CD14-positive monocyte (primary cell): ENCODE measurements around the gene CDH12. TPM values are rescaled to one million over a fixed set of nuclear protein-coding genes. Genes with fewer than 3 reads are reported as not detected.
"Not testable (repeated sequence)": the region's sequence is repeated elsewhere in the genome, so short reads cannot be mapped to it uniquely, and the experiment has no call there.

ENCODE experiments used
- DNase-seq, 3 donors: peaks; one replicate each; pipeline ENCODE4 v3.0.0-alpha.2; 2011 to 2022
- H2AFZ ChIP-seq: 2 replicates; pipeline ENCODE4 v1.6.0; 2012; ENCODE audit warnings: mild to moderate bottlenecking, low read depth, low read length, inconsistent platforms; ENCODE audit not compliant: insufficient read depth, poor library complexity, severe bottlenecking
- H3K27ac ChIP-seq, 2 donors: 1 replicate in 1 of 2; 2 replicates in 1 of 2; pipeline ENCODE4 v1.5.1; 2012 to 2013; ENCODE audit warnings: low read length in 2 of 2, control low read depth in 1 of 2, inconsistent platforms in 1 of 2, low read depth in 1 of 2, mild to moderate bottlenecking in 1 of 2
- H3K27me3 ChIP-seq, 2 donors: one replicate each; pipeline versions ENCODE4 v1.6.0 to v1.6.1; 2011 to 2013; ENCODE audit warnings: low read length in 2 of 2; ENCODE audit not compliant: control insufficient read depth in 2 of 2, insufficient read depth in 2 of 2
- H3K36me3 ChIP-seq, 2 donors: replicated peaks in 1 of 2; 1 replicate in 1 of 2; 2 replicates in 1 of 2; pipeline versions ENCODE4 v1.5.1 to v1.6.1; 2012 to 2013; ENCODE audit warnings: low read length in 2 of 2, control low read depth in 1 of 2, inconsistent platforms in 1 of 2, mild to moderate bottlenecking in 1 of 2; ENCODE audit not compliant: insufficient read depth in 2 of 2, control insufficient read depth in 1 of 2
- H3K4me1 ChIP-seq, 2 donors: 1 replicate in 1 of 2; 2 replicates in 1 of 2; pipeline versions ENCODE4 v1.5.1 to v1.6.1; 2012 to 2013; ENCODE audit warnings: low read length in 2 of 2, control low read depth in 1 of 2, inconsistent platforms in 1 of 2, mild to moderate bottlenecking in 1 of 2, moderate library complexity in 1 of 2; ENCODE audit not compliant: insufficient read depth in 2 of 2, control insufficient read depth in 1 of 2
- H3K4me2 ChIP-seq: replicated peaks from 2 replicates; pipeline ENCODE3; 2012; ENCODE audit warnings: low read length, moderate library complexity, mild to moderate bottlenecking; ENCODE audit not compliant: poor library complexity, severe bottlenecking; ENCODE audit errors: extremely low read depth
- H3K4me3 ChIP-seq, 3 experiments: fragments of 200-600 bp in 1 of 3; sonication (generic) in 1 of 3; replicated peaks in 1 of 3; 1 replicate in 2 of 3; 2 replicates in 1 of 3; pipeline ENCODE4 v1.5.1; 2011 to 2013; ENCODE audit warnings: low read length in 3 of 3, mild to moderate bottlenecking in 3 of 3, control low read depth in 2 of 3, low read depth in 2 of 3, inconsistent platforms in 1 of 3, moderate library complexity in 1 of 3
- H3K79me2 ChIP-seq: 2 replicates; pipeline ENCODE4 v1.6.0; 2012; ENCODE audit warnings: mild to moderate bottlenecking, control low read depth, inconsistent platforms, low read length, moderate library complexity; ENCODE audit not compliant: insufficient read depth
- H3K9ac ChIP-seq: 2 replicates; pipeline ENCODE4 v1.6.0; 2017; ENCODE audit warnings: low read length, mild to moderate bottlenecking; ENCODE audit not compliant: insufficient read depth, poor library complexity, severe bottlenecking
- H3K9me3 ChIP-seq, 2 donors: replicated peaks in 1 of 2; 1 replicate in 1 of 2; 2 replicates in 1 of 2; pipeline versions ENCODE4 v1.5.1 to v1.6.1; 2012 to 2013; ENCODE audit warnings: low read length in 2 of 2, control low read depth in 1 of 2; ENCODE audit not compliant: control insufficient read depth in 1 of 2, insufficient read depth in 1 of 2
- H4K20me1 ChIP-seq: 2 replicates; pipeline ENCODE4 v1.6.0; 2012; ENCODE audit warnings: mild to moderate bottlenecking, low read length, control low read depth, moderate library complexity; ENCODE audit not compliant: insufficient read depth
- H3K27ac Mint-ChIP-seq, 7 donors: one replicate each; pipeline ENCODE4 v1.8.0; 2020; ENCODE audit warnings: mild to moderate bottlenecking in 7 of 7, mixed read lengths in 7 of 7, moderate library complexity in 6 of 7, inconsistent platforms in 2 of 7
- H3K27me3 Mint-ChIP-seq, 3 donors: one replicate each; pipeline ENCODE4 v1.8.0; 2021 to 2022; ENCODE audit warnings: low read depth in 3 of 3, mild to moderate bottlenecking in 3 of 3, mixed read lengths in 3 of 3, moderate library complexity in 3 of 3, inconsistent platforms in 1 of 3
- H3K36me3 Mint-ChIP-seq, 2 donors: one replicate each; pipeline ENCODE4 v1.8.0; 2020; ENCODE audit warnings: mixed read lengths in 2 of 2, inconsistent platforms in 1 of 2, mild to moderate bottlenecking in 1 of 2
- H3K4me1 Mint-ChIP-seq: one replicate; pipeline ENCODE4 v1.8.0; 2020; ENCODE audit warnings: mild to moderate bottlenecking, mixed read lengths
- H3K4me3 Mint-ChIP-seq, 2 donors: one replicate each; pipeline ENCODE4 v1.8.0; 2020; ENCODE audit warnings: mild to moderate bottlenecking in 2 of 2, mixed read lengths in 2 of 2, moderate library complexity in 1 of 2
- H3K9me3 Mint-ChIP-seq, 7 donors: one replicate each; pipeline ENCODE4 v1.8.0; 2020 to 2022; ENCODE audit warnings: mixed read lengths in 7 of 7, mild to moderate bottlenecking in 6 of 7, moderate library complexity in 6 of 7, inconsistent platforms in 2 of 7
- WGBS: methylation state at CpG from one replicate; pipeline ENCODE4 v1.1.5; 2013; ENCODE audit warnings: missing lambda C conversion rate; ENCODE audit not compliant: insufficient coverage; 5-methylcytosine and 5-hydroxymethylcytosine counted together
- intact Hi-C, 2 donors: fragments of 100-400 bp; cut with micrococcal nuclease; formaldehyde crosslinking; loops; one replicate each; pipeline versions ENCODE4 v1.15.0 to v1.15.1; 2023
- polyA plus RNA-seq, 3 donors: library from polyadenylated mRNA; depleted of rRNA in 1 of 3; unstranded in 2 of 3; stranded (reverse) in 1 of 3; fragments of 300-500 nt in 2 of 3; fragments of >200 nt in 1 of 3; fragmentation: Illumina TruSeq in 2 of 3; gene quantifications; 1 replicate in 2 of 3; 2 replicates in 1 of 3; pipeline ENCODE4 v1.2.3, GENCODE V29; 2012 to 2021

The CDH12 gene
- polyA plus RNA-seq, 3 donors: not detected

DNA sequence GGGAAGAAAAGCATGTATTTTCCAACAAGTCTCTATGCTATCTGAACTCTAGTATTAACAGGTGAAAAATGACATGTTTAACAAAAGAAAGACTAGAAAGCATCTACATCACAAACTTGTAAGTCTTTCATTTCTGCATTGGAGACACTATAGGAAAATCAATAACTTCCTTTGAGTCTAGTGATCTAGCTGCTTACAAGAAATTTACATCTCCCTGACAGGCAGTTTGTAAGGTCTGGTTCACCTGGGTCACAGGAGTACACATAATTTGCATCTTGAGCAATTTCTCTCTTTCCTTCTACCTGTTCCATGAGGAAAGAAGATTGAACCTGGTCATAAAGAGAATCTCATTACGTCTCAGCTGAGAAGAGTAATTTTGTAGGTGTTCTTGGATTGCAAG, 696.2 kb downstream of the CDH12 start:
- intact Hi-C loops, H3K27ac Mint-ChIP-seq: not testable (repeated sequence)

GRCh38 chr5:22154779-22155178, 698.4 kb downstream of the CDH12 start:
- H3K4me1 ChIP-seq, DNase-seq, H4K20me1 ChIP-seq, H3K79me2 ChIP-seq, H3K27ac ChIP-seq, H3K4me3 Mint-ChIP-seq, H3K27ac Mint-ChIP-seq, H3K9ac ChIP-seq, H3K27me3 Mint-ChIP-seq, H3K9me3 ChIP-seq, H3K4me2 ChIP-seq, H3K36me3 ChIP-seq, H3K27me3 ChIP-seq, H3K9me3 Mint-ChIP-seq, H3K4me3 ChIP-seq, H2AFZ ChIP-seq, H3K36me3 Mint-ChIP-seq, H3K4me1 Mint-ChIP-seq, intact Hi-C loops: not testable (repeated sequence)
- no CpG with 5 or more reads among the region's 2 CpGs for WGBS

More for the DNA sequence above, 696.2 kb downstream of the CDH12 start:
- WGBS: no CpG with 5 or more reads among the region's 1 CpG
- H3K4me3 Mint-ChIP-seq, H3K9me3 Mint-ChIP-seq, DNase-seq, H3K4me1 ChIP-seq, H3K9me3 ChIP-seq, H3K36me3 ChIP-seq, H3K9ac ChIP-seq, H3K36me3 Mint-ChIP-seq, H3K4me3 ChIP-seq, H3K4me1 Mint-ChIP-seq, H3K27me3 ChIP-seq, H2AFZ ChIP-seq, H3K79me2 ChIP-seq, H3K27ac ChIP-seq, H3K27me3 Mint-ChIP-seq, H4K20me1 ChIP-seq, H3K4me2 ChIP-seq: not testable (repeated sequence)

DNA sequence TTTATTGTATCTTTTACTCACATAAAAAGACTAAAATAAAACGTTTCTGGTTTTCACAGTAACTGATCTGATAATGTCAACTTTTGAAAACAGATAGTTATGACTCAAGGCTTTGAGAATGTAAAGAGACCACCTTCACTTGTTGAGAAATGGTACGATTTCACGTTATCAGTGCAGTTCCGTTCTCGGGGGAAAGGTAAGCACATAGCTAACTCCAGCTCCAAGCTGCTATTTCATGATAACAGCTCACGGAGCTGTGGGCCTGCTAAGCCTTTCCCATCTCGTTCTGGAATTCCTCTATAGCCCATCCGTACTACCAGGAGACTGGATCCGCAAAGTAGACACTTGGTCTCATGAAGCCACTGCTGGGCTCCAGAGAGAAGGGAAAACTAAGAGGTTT, 701.3 kb downstream of the CDH12 start:
- H3K36me3 ChIP-seq, H3K27me3 Mint-ChIP-seq, intact Hi-C loops, H3K27me3 ChIP-seq, H3K27ac Mint-ChIP-seq, H3K4me3 ChIP-seq, H3K4me1 Mint-ChIP-seq, H3K4me2 ChIP-seq, H2AFZ ChIP-seq, H4K20me1 ChIP-seq, H3K27ac ChIP-seq, H3K4me3 Mint-ChIP-seq, H3K36me3 Mint-ChIP-seq, DNase-seq, H3K9me3 Mint-ChIP-seq, H3K79me2 ChIP-seq, H3K9ac ChIP-seq, H3K9me3 ChIP-seq, H3K4me1 ChIP-seq: not testable (repeated sequence)
- 96% methylated on average over 4 of the region's 9 CpGs for WGBS

DNA sequence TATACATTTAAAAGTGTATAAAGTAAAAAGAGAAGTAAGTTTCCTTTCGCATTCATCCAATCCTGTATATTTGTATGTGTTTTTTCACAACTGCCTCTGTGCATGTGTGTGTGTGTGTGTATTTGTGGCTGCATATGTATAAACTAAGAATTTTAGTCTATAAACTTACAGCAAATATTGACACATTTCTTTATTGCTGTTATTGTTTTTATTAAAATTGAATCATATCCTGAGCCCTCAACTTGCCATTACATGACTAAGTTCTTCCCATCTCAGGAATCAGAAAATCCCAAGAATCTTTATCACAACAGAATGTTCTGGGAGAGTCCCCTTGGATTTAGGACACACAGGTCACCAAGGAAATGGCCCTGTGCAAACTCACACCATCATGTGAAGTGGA, 712.7 kb downstream of the CDH12 start:
- H2AFZ ChIP-seq, H3K27me3 ChIP-seq, H3K4me3 Mint-ChIP-seq, H3K27me3 Mint-ChIP-seq, DNase-seq, H3K36me3 ChIP-seq, H3K79me2 ChIP-seq, H3K4me2 ChIP-seq, H3K9me3 ChIP-seq, intact Hi-C loops, H4K20me1 ChIP-seq, H3K4me3 ChIP-seq, H3K4me1 ChIP-seq, H3K27ac ChIP-seq, H3K36me3 Mint-ChIP-seq, H3K9ac ChIP-seq, H3K9me3 Mint-ChIP-seq, H3K27ac Mint-ChIP-seq, H3K4me1 Mint-ChIP-seq: not testable (repeated sequence)
- WGBS: no CpG with 5 or more reads among the region's 1 CpG
